HepG2 (cell line): ENCODE results near the gene ANKRD55. TPM values are rescaled to one million over a fixed set of nuclear protein-coding genes. Genes with fewer than 3 reads are reported as not detected.

Source experiments
- ATAC-seq: fragments of 200-7000 bp; cut with Tn5 transposase; 3 replicates; pipeline ENCODE4 v1.9.1; 2020; ENCODE audit warnings: mild to moderate bottlenecking, moderate library complexity
- BruUV-seq: library from RNA; stranded (reverse); fragments of 400-500 nt; replicated peaks from 2 replicates; lab custom pipeline; 2021; lab: Mats Ljungman, UMichigan
- CTCF ChIA-PET: fragments of 300-600 bp; formaldehyde crosslinking; extraction: SDS; loops from one replicate; lab custom pipeline; 2021; ENCODE audit warnings: low total read pairs, inconsistent platforms, low intra/inter-chr PET ratio; lab: Yijun Ruan, JAX
- POLR2A ChIA-PET: fragments of 350-600 bp; sonication (Branson Sonifier 250); formaldehyde crosslinking; loops from one replicate; lab custom pipeline; 2020; ENCODE audit warnings: antibody characterized with exemption, inconsistent platforms; lab: Yijun Ruan, JAX
- DNase-seq: peaks from one replicate; pipeline ENCODE4 v3.0.0-alpha.2; 2015; ENCODE audit warnings: low spot score
- FAIRE-seq: peaks from 3 replicates; lab custom pipeline; 2011; peaks lifted over from hg19 to GRCh38; lab: Jason Lieb, UNC
- H2AFZ ChIP-seq: one replicate; pipeline ENCODE4 v1.6.1; 2011; ENCODE audit warnings: low read length, inconsistent platforms
- H3K27ac ChIP-seq: fragments of 300-600 bp; 3 replicates; pipeline ENCODE4 v1.8.0; 2011; ENCODE audit warnings: mixed run types, mild to moderate bottlenecking, mixed read lengths, low read length, inconsistent platforms; ENCODE audit not compliant: insufficient read depth; ENCODE audit errors: extremely low read length
- H3K27me3 ChIP-seq, 2 experiments: fragments of 200-600 bp in 1 of 2; 2 replicates in 1 of 2; 3 replicates in 1 of 2; pipeline versions ENCODE4 v1.6.0 to v1.8.0; 2011; ENCODE audit warnings: low read length in 2 of 2, mild to moderate bottlenecking in 2 of 2, moderate library complexity in 2 of 2, inconsistent platforms in 1 of 2; ENCODE audit not compliant: insufficient read depth in 2 of 2, control insufficient read depth in 1 of 2
- H3K36me3 ChIP-seq, 2 experiments: fragments of 200-600 bp in 1 of 2; replicated peaks in 1 of 2; 2 replicates in 1 of 2; 3 replicates in 1 of 2; pipeline versions ENCODE4 v1.5.1 to v1.8.0; 2011; ENCODE audit warnings: low read length in 2 of 2, inconsistent platforms in 1 of 2; ENCODE audit not compliant: insufficient read depth in 2 of 2, control insufficient read depth in 1 of 2
- H3K4me1 ChIP-seq: 2 replicates; pipeline ENCODE4 v1.5.1; 2012; ENCODE audit warnings: low read length, inconsistent platforms; ENCODE audit not compliant: insufficient read depth
- H3K4me2 ChIP-seq: 2 replicates; pipeline ENCODE4 v1.6.0; 2011; ENCODE audit warnings: low read depth, low read length, inconsistent platforms
- H3K4me3 ChIP-seq, 3 experiments: fragments of 200-600 bp in 1 of 3; sonication (generic), shearing (Covaris generic) in 1 of 3; replicated peaks in 1 of 3; 2 replicates each; pipeline ENCODE4 v1.5.1; 2011 to 2016; ENCODE audit warnings: low read length in 3 of 3, inconsistent platforms in 2 of 3, low read depth in 2 of 3, mild to moderate bottlenecking in 2 of 3, control low read depth in 1 of 3, mixed read lengths in 1 of 3; ENCODE audit not compliant: insufficient read depth in 1 of 3
- H3K79me2 ChIP-seq: one replicate; pipeline ENCODE4 v1.6.1; 2011; ENCODE audit warnings: low read length, inconsistent platforms; ENCODE audit not compliant: insufficient read depth
- H3K9ac ChIP-seq: 2 replicates; pipeline ENCODE4 v1.6.0; 2011; ENCODE audit warnings: mild to moderate bottlenecking, low read depth, low read length, inconsistent platforms; ENCODE audit not compliant: insufficient read depth
- H3K9me3 ChIP-seq: 2 replicates; pipeline ENCODE4 v1.5.1; 2012; ENCODE audit warnings: mild to moderate bottlenecking, low read length
- H4K20me1 ChIP-seq: 2 replicates; pipeline ENCODE4 v1.6.0; 2011; ENCODE audit warnings: inconsistent platforms, mild to moderate bottlenecking, low read length, moderate library complexity; ENCODE audit not compliant: insufficient read depth
- RELA ChIP-seq: sonication (generic); formaldehyde crosslinking; IDR thresholded peaks from 2 replicates; pipeline ENCODE4 v1.4.0; 2020; ENCODE audit warnings: missing genetic modification reagents
- ZC3H4 ChIP-seq: sonication (generic); formaldehyde crosslinking; IDR thresholded peaks from 2 replicates; pipeline ENCODE4 v1.4.0; 2020; ENCODE audit warnings: missing genetic modification reagents, borderline replicate concordance
- ZNF431 ChIP-seq: sonication (generic); formaldehyde crosslinking; IDR thresholded peaks from 2 replicates; pipeline ENCODE4 v1.9.0; 2022; ENCODE audit warnings: missing genetic modification reagents, low read depth, mild to moderate bottlenecking, borderline replicate concordance
- ZNF616 ChIP-seq: sonication (generic); formaldehyde crosslinking; IDR thresholded peaks from 2 replicates; pipeline ENCODE4 v1.5.0; 2020; ENCODE audit warnings: low read depth, mild to moderate bottlenecking, missing genetic modification reagents
- WGBS: methylation state at CpG from one replicate; pipeline ENCODE4 v1.1.6; 2017; ENCODE audit warnings: low lambda C conversion rate; 5-methylcytosine and 5-hydroxymethylcytosine counted together
- in situ Hi-C: cut with HindIII; loops from 2 replicates; pipeline ENCODE4 v1.10.0; 2017; ENCODE audit warnings: low pct_unique_long_range_greater_than_20kb; ENCODE audit not compliant: extremely low pct_ligation_motif_present
- intact Hi-C: fragments of 100-400 bp; cut with micrococcal nuclease; formaldehyde crosslinking; loops from one replicate; pipeline ENCODE4 v1.10.0; 2022; ENCODE audit not compliant: unreplicated experiment
- polyA plus RNA-seq, 8 experiments: library from polyadenylated mRNA; depleted of rRNA in 3 of 8; stranded (reverse) in 7 of 8; unstranded in 1 of 8; fragments of >200 nt; fragmentation: Illumina TruSeq in 4 of 8; extraction: Trizol in 4 of 8; gene quantifications; 2 replicates each; pipeline versions ENCODE4 v1.2.1 to v1.2.3, GENCODE V29; 2011 to 2016; ENCODE audit warnings: low read depth in 4 of 8, missing spikeins in 1 of 8, mixed read lengths in 1 of 8; ENCODE audit not compliant: insufficient read depth in 1 of 8
- total RNA-seq, 5 experiments: library from RNA; depleted of rRNA; stranded (reverse); fragments of >200 nt; fragmentation: Illumina TruSeq; extraction: Trizol; gene quantifications; 2 replicates each; pipeline ENCODE4 v1.2.3, GENCODE V29; 2016; ENCODE audit warnings: low read depth in 1 of 5
- TF ChIP-seq, protein P1 (sequence below), 2 experiments: IDR thresholded peaks; 2 replicates each; pipeline ENCODE4 v1.6.1; 2011 to 2012; ENCODE audit warnings: low read length in 2 of 2, borderline replicate concordance in 1 of 2, low read depth in 1 of 2, mild to moderate bottlenecking in 1 of 2, moderate library complexity in 1 of 2
- TF ChIP-seq, protein P2 (sequence below): sonication (generic); formaldehyde crosslinking; IDR thresholded peaks from 2 replicates; pipeline ENCODE4 v1.8.1; 2023; ENCODE audit warnings: missing genetic modification reagents, mild to moderate bottlenecking, borderline replicate concordance

The ANKRD55 gene
- total and polyA plus RNA-seq, 2 of the 13 experiments (the other 11 are each of a cell fraction or from before 2014, with no cell fraction given) = 0.11 to 0.28 TPM

DNA sequence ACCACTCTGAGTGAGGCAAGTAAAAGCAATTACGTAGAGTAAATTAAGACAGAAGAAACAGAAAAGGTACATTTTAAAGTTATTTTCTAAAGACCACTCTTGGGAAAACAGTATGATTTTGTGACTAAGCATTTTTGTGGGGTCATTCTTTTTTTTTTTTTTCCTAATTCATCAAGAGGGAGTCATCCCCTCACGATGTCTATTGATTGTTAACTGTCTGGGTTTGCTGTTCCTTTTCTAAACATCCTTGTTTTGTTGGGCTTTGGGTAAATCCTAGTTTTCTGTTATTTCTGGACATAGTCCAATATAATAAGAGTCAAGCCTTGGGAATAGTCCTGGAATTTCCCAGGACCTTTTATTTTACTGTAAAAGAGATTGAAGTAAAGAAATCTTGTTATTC, 63.8 kb downstream of the ANKRD55 start:
- H3K4me2 ChIP-seq = no peak overlapping the region
- peaks cover 8% of the 10 kb centered on the region for H3K4me1 ChIP-seq
- H4K20me1 ChIP-seq = no peaks in the 10 kb centered on the region
- no peak for DNase-seq
- no peaks in the 10 kb centered on the region for H3K36me3 ChIP-seq
- CTCF ChIA-PET = no interaction called here
- H3K27ac ChIP-seq = no peak overlapping the region
- no peaks in the 10 kb centered on the region for H3K9me3 ChIP-seq
- TF ChIP-seq ZNF431 (no peak), ZC3H4 (CRISPR knock-in tag) (no peak), ZNF616 (CRISPR knock-in tag) (no peak), RELA (no peak)
- TF ChIP-seq, protein P1, sequence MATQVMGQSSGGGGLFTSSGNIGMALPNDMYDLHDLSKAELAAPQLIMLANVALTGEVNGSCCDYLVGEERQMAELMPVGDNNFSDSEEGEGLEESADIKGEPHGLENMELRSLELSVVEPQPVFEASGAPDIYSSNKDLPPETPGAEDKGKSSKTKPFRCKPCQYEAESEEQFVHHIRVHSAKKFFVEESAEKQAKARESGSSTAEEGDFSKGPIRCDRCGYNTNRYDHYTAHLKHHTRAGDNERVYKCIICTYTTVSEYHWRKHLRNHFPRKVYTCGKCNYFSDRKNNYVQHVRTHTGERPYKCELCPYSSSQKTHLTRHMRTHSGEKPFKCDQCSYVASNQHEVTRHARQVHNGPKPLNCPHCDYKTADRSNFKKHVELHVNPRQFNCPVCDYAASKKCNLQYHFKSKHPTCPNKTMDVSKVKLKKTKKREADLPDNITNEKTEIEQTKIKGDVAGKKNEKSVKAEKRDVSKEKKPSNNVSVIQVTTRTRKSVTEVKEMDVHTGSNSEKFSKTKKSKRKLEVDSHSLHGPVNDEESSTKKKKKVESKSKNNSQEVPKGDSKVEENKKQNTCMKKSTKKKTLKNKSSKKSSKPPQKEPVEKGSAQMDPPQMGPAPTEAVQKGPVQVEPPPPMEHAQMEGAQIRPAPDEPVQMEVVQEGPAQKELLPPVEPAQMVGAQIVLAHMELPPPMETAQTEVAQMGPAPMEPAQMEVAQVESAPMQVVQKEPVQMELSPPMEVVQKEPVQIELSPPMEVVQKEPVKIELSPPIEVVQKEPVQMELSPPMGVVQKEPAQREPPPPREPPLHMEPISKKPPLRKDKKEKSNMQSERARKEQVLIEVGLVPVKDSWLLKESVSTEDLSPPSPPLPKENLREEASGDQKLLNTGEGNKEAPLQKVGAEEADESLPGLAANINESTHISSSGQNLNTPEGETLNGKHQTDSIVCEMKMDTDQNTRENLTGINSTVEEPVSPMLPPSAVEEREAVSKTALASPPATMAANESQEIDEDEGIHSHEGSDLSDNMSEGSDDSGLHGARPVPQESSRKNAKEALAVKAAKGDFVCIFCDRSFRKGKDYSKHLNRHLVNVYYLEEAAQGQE (IDR thresholded peaks at IDR 0.05; ENCODE audit: borderline replicate concordance in 1 of 2, low read depth in 1 of 2, low read length in 2 of 2) = no peak
- TF ChIP-seq, protein P2, sequence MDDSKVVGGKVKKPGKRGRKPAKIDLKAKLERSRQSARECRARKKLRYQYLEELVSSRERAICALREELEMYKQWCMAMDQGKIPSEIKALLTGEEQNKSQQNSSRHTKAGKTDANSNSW (CRISPR knock-in tag) = no peak
- TF ChIP-seq, all 625 proteins: peak for 0
- Histone ChIP-seq H3K4me3 (no peak overlapping the region), H3K27me3 (no peaks in the 10 kb centered on the region), H3K9ac (no peak overlapping the region), H2AFZ (no peak overlapping the region), H3K79me2 (no peaks in the 10 kb centered on the region)
- POLR2A ChIA-PET = no interaction called here
- FAIRE-seq = no peak
- no TSS peak for BruUV-seq
- intact Hi-C loops = no loop called here
- ATAC-seq = no peak
- in situ Hi-C loops = no loop called here
- WGBS = 68% methylated on average over 2 of the region's 2 CpGs
